Neuronal stem cell (in vitro differentiated cells): ENCODE data around the gene SEBOX.
A peak's percentile ranks its signal among the peaks of the same experiment; 100 is the strongest.

ENCODE experiments used
- DNase-seq: peaks from one replicate; pipeline ENCODE4 v3.0.0-alpha.2; 2013; ENCODE audit warnings: low spot score
- H2AFZ ChIP-seq: one replicate; pipeline ENCODE4 v1.6.1; 2013; ENCODE audit warnings: mild to moderate bottlenecking, low read length, inconsistent platforms
- H2AK5ac ChIP-seq: 2 replicates; pipeline ENCODE4 v1.6.1; 2013; ENCODE audit warnings: low read depth, mild to moderate bottlenecking, inconsistent platforms, low read length, moderate library complexity, mixed read lengths
- H2BK120ac ChIP-seq: 2 replicates; pipeline ENCODE4 v1.6.1; 2013; ENCODE audit warnings: low read depth, mild to moderate bottlenecking, inconsistent platforms, low read length, moderate library complexity, mixed read lengths
- H2BK12ac ChIP-seq: one replicate; pipeline ENCODE4 v1.6.1; 2013; ENCODE audit warnings: low read length, inconsistent platforms
- H2BK15ac ChIP-seq: 2 replicates; pipeline ENCODE4 v1.6.1; 2013; ENCODE audit warnings: mild to moderate bottlenecking, low read length, inconsistent platforms, mixed read lengths
- H2BK5ac ChIP-seq: one replicate; pipeline ENCODE4 v1.6.1; 2013; ENCODE audit warnings: inconsistent platforms, mild to moderate bottlenecking, low read length, moderate library complexity
- H3K14ac ChIP-seq: one replicate; pipeline ENCODE4 v1.6.1; 2013; ENCODE audit warnings: low read length, inconsistent platforms
- H3K18ac ChIP-seq: 2 replicates; pipeline ENCODE4 v1.6.1; 2013; ENCODE audit warnings: low read length, inconsistent platforms
- H3K23ac ChIP-seq: 2 replicates; pipeline ENCODE4 v1.6.1; 2013; ENCODE audit warnings: low read depth, mild to moderate bottlenecking, mixed read lengths, low read length, inconsistent platforms; ENCODE audit not compliant: poor library complexity
- H3K27ac ChIP-seq: replicated peaks from 3 replicates; pipeline ENCODE4 v1.5.1; 2013; ENCODE audit warnings: low read length, inconsistent platforms
- H3K27me3 ChIP-seq, 3 experiments: 2 replicates each; pipeline ENCODE4 v1.6.1; 2013; ENCODE audit warnings: low read length in 3 of 3, mild to moderate bottlenecking in 2 of 3, inconsistent platforms in 1 of 3, low read depth in 1 of 3, mixed read lengths in 1 of 3, moderate library complexity in 1 of 3; ENCODE audit not compliant: control insufficient read depth in 3 of 3, insufficient read depth in 3 of 3
- H3K36me3 ChIP-seq, 2 donors: replicated peaks in 1 of 2; 2 replicates each; pipeline ENCODE4 v1.6.1; 2013; ENCODE audit warnings: low read length in 2 of 2; ENCODE audit not compliant: control insufficient read depth in 2 of 2, insufficient read depth in 2 of 2
- H3K4ac ChIP-seq: 2 replicates; pipeline ENCODE4 v1.6.1; 2013; ENCODE audit warnings: inconsistent platforms, mild to moderate bottlenecking, low read length, moderate library complexity
- H3K4me1 ChIP-seq, 2 donors: 1 replicate in 1 of 2; 2 replicates in 1 of 2; pipeline ENCODE4 v1.6.1; 2013; ENCODE audit warnings: low read length in 2 of 2, low read depth in 1 of 2; ENCODE audit not compliant: control insufficient read depth in 2 of 2, insufficient read depth in 1 of 2
- H3K4me2 ChIP-seq: one replicate; pipeline ENCODE4 v1.6.1; 2013; ENCODE audit warnings: mild to moderate bottlenecking, low read length, inconsistent platforms; ENCODE audit not compliant: insufficient read depth, poor library complexity, severe bottlenecking
- H3K4me3 ChIP-seq, 2 donors: 2 replicates each; pipeline ENCODE4 v1.5.1; 2013; ENCODE audit warnings: low read length in 2 of 2, mild to moderate bottlenecking in 2 of 2, inconsistent platforms in 1 of 2, moderate library complexity in 1 of 2
- H3K79me1 ChIP-seq: one replicate; pipeline ENCODE4 v1.6.1; 2013; ENCODE audit warnings: low read depth, mild to moderate bottlenecking, inconsistent platforms, low read length, moderate library complexity
- H3K9ac ChIP-seq: one replicate; pipeline ENCODE4 v1.6.1; 2013; ENCODE audit warnings: mild to moderate bottlenecking, low read depth, low read length, inconsistent platforms; ENCODE audit not compliant: poor library complexity
- H3K9me3 ChIP-seq, 2 donors: replicated peaks in 1 of 2; 2 replicates each; pipeline versions ENCODE3 to v1.6.1; 2013; ENCODE audit warnings: low read length in 2 of 2, mild to moderate bottlenecking in 2 of 2, inconsistent platforms in 1 of 2, low read depth in 1 of 2, mixed read lengths in 1 of 2, moderate library complexity in 1 of 2; ENCODE audit not compliant: control insufficient read depth in 2 of 2, insufficient read depth in 1 of 2
- H4K8ac ChIP-seq: one replicate; pipeline ENCODE4 v1.6.1; 2013; ENCODE audit warnings: low read depth, mild to moderate bottlenecking, inconsistent platforms, low read length, moderate library complexity
- H4K91ac ChIP-seq: one replicate; pipeline ENCODE4 v1.6.1; 2013; ENCODE audit warnings: low read length, low read depth, mild to moderate bottlenecking, inconsistent platforms; ENCODE audit not compliant: poor library complexity
- whole genome bisulfite sequencing, 2 donors: extraction: QIAGEN DNeasy Blood & Tissue Kit; methylation state at CpG; one replicate each; pipeline ENCODE4 v1.1.7; 2013; ENCODE audit warnings: missing lambda C conversion rate in 2 of 2, mixed read lengths in 1 of 2; ENCODE audit not compliant: insufficient read length in 2 of 2, insufficient replicate concordance in 1 of 2; ENCODE audit errors: extremely low coverage in 2 of 2; 5-methylcytosine and 5-hydroxymethylcytosine counted together

SEBOX gene

GRCh38 chr17:28317966-28318758 is 46.8 kb downstream of the SEBOX start:
- Histone ChIP-seq H3K9ac (peak overlapping the region; percentile 96), H3K23ac (peak overlapping the region; percentile 80), H3K9me3 (peaks cover 0 to 10% of the 10 kb centered on the region in 2 donors), H3K4me3 (peak overlapping the region; percentile 58 to 83), H2BK5ac (peak overlapping the region; percentile 4), H3K18ac (peak overlapping the region; percentile 88), H3K4me2 (peak overlapping the region; percentile 68), H3K14ac (no peak overlapping the region), H4K91ac (peak overlapping the region; percentile 77), H3K4me1 (peaks cover 15 to 23% of the 10 kb centered on the region in 2 donors), H3K79me1 (peaks cover 2% of the 10 kb centered on the region), H3K27ac (peak overlapping the region; percentile 66), H2BK15ac (peak overlapping the region; percentile 86), H2BK120ac (no peak overlapping the region), H3K36me3 (peaks cover 0 to 33% of the 10 kb centered on the region in 2 donors), H2AFZ (peak overlapping the region; percentile 70), H2AK5ac (peak overlapping the region; percentile 33), H4K8ac (peak overlapping the region; percentile 70), H2BK12ac (peak overlapping the region; percentile 3), H3K4ac (peak overlapping the region; percentile 67), H3K27me3 (no peaks in the 10 kb centered on the region)
- peak; percentile 42 for DNase-seq
- no CpG with 5 or more reads among the region's 40 CpGs for WGBS, 2 donors

GRCh38 chr17:28317099-28317965 is 47.7 kb downstream of the SEBOX start:
- Histone ChIP-seq H4K8ac (peak overlapping the region; percentile 70), H3K79me1 (peaks cover 2% of the 10 kb centered on the region), H2BK12ac (peak overlapping the region; percentile 16), H3K9ac (peak overlapping the region; percentile 96), H3K14ac (no peak overlapping the region), H3K27me3 (no peaks in the 10 kb centered on the region), H3K4ac (peak overlapping the region; percentile 2), H3K9me3 (peaks cover 0 to 10% of the 10 kb centered on the region in 2 donors), H2AFZ (peak overlapping the region; percentile 70), H3K4me1 (peaks cover 13 to 22% of the 10 kb centered on the region in 2 donors), H2BK15ac (peak overlapping the region; percentile 86), H2AK5ac (peak overlapping the region; percentile 33), H2BK5ac (peak overlapping the region; percentile 4), H3K36me3 (peaks cover 0 to 25% of the 10 kb centered on the region in 2 donors), H3K27ac (no peak overlapping the region), H3K18ac (peak overlapping the region; percentile 65), H3K4me3 (peak overlapping the region; percentile 58 to 83), H3K4me2 (no peak overlapping the region), H2BK120ac (peak overlapping the region; percentile 6), H3K23ac (peak overlapping the region; percentile 68), H4K91ac (peak overlapping the region; percentile 77)
- DNase-seq: no peak
- WGBS, 2 donors: no CpG with 5 or more reads among the region's 21 CpGs

GRCh38 chr17:28315846-28316705 is 48.9 kb downstream of the SEBOX start:
- no peak for DNase-seq
- Histone ChIP-seq H3K18ac (no peak overlapping the region), H3K9ac (no peak overlapping the region), H3K4me2 (no peak overlapping the region), H3K4ac (no peak overlapping the region), H2AFZ (no peak overlapping the region), H3K4me1 (peaks cover 11 to 17% of the 10 kb centered on the region in 2 donors), H4K8ac (no peak overlapping the region), H3K23ac (no peak overlapping the region), H3K27ac (no peak overlapping the region), H2BK12ac (no peak overlapping the region), H3K14ac (no peak overlapping the region), H2BK120ac (no peak overlapping the region), H3K79me1 (no peaks in the 10 kb centered on the region), H3K27me3 (no peaks in the 10 kb centered on the region), H3K4me3 (no peak overlapping the region), H4K91ac (no peak overlapping the region), H2BK15ac (no peak overlapping the region), H2BK5ac (no peak overlapping the region), H3K9me3 (peaks cover 0 to 8% of the 10 kb centered on the region in 2 donors), H3K36me3 (peaks cover 0 to 12% of the 10 kb centered on the region in 2 donors), H2AK5ac (no peak overlapping the region)
- no CpG with 5 or more reads among the region's 4 CpGs for WGBS, 2 donors
